Neuronal stem cell (in vitro differentiated cells): ENCODE data around the gene PPM1M. TPM values are rescaled to one million over a fixed set of nuclear protein-coding genes. Genes with fewer than 3 reads are reported as not detected.

Experiments used
- DNase-seq: peaks from one replicate; pipeline ENCODE4 v3.0.0-alpha.2; 2013; ENCODE audit warnings: low spot score
- H2AFZ ChIP-seq: one replicate; pipeline ENCODE4 v1.6.1; 2013; ENCODE audit warnings: mild to moderate bottlenecking, low read length, inconsistent platforms
- H2AK5ac ChIP-seq: 2 replicates; pipeline ENCODE4 v1.6.1; 2013; ENCODE audit warnings: low read depth, mild to moderate bottlenecking, inconsistent platforms, low read length, moderate library complexity, mixed read lengths
- H2BK120ac ChIP-seq: 2 replicates; pipeline ENCODE4 v1.6.1; 2013; ENCODE audit warnings: low read depth, mild to moderate bottlenecking, inconsistent platforms, low read length, moderate library complexity, mixed read lengths
- H2BK12ac ChIP-seq: one replicate; pipeline ENCODE4 v1.6.1; 2013; ENCODE audit warnings: low read length, inconsistent platforms
- H2BK15ac ChIP-seq: 2 replicates; pipeline ENCODE4 v1.6.1; 2013; ENCODE audit warnings: mild to moderate bottlenecking, low read length, inconsistent platforms, mixed read lengths
- H2BK5ac ChIP-seq: one replicate; pipeline ENCODE4 v1.6.1; 2013; ENCODE audit warnings: inconsistent platforms, mild to moderate bottlenecking, low read length, moderate library complexity
- H3K14ac ChIP-seq: one replicate; pipeline ENCODE4 v1.6.1; 2013; ENCODE audit warnings: low read length, inconsistent platforms
- H3K18ac ChIP-seq: 2 replicates; pipeline ENCODE4 v1.6.1; 2013; ENCODE audit warnings: low read length, inconsistent platforms
- H3K23ac ChIP-seq: 2 replicates; pipeline ENCODE4 v1.6.1; 2013; ENCODE audit warnings: low read depth, mild to moderate bottlenecking, mixed read lengths, low read length, inconsistent platforms; ENCODE audit not compliant: poor library complexity
- H3K27ac ChIP-seq: replicated peaks from 3 replicates; pipeline ENCODE4 v1.5.1; 2013; ENCODE audit warnings: low read length, inconsistent platforms
- H3K27me3 ChIP-seq, 3 experiments: 2 replicates each; pipeline ENCODE4 v1.6.1; 2013; ENCODE audit warnings: low read length in 3 of 3, mild to moderate bottlenecking in 2 of 3, inconsistent platforms in 1 of 3, low read depth in 1 of 3, mixed read lengths in 1 of 3, moderate library complexity in 1 of 3; ENCODE audit not compliant: control insufficient read depth in 3 of 3, insufficient read depth in 3 of 3
- H3K36me3 ChIP-seq, 2 donors: replicated peaks in 1 of 2; 2 replicates each; pipeline ENCODE4 v1.6.1; 2013; ENCODE audit warnings: low read length in 2 of 2; ENCODE audit not compliant: control insufficient read depth in 2 of 2, insufficient read depth in 2 of 2
- H3K4ac ChIP-seq: 2 replicates; pipeline ENCODE4 v1.6.1; 2013; ENCODE audit warnings: inconsistent platforms, mild to moderate bottlenecking, low read length, moderate library complexity
- H3K4me1 ChIP-seq, 2 donors: 1 replicate in 1 of 2; 2 replicates in 1 of 2; pipeline ENCODE4 v1.6.1; 2013; ENCODE audit warnings: low read length in 2 of 2, low read depth in 1 of 2; ENCODE audit not compliant: control insufficient read depth in 2 of 2, insufficient read depth in 1 of 2
- H3K4me2 ChIP-seq: one replicate; pipeline ENCODE4 v1.6.1; 2013; ENCODE audit warnings: mild to moderate bottlenecking, low read length, inconsistent platforms; ENCODE audit not compliant: insufficient read depth, poor library complexity, severe bottlenecking
- H3K4me3 ChIP-seq, 2 donors: 2 replicates each; pipeline ENCODE4 v1.5.1; 2013; ENCODE audit warnings: low read length in 2 of 2, mild to moderate bottlenecking in 2 of 2, inconsistent platforms in 1 of 2, moderate library complexity in 1 of 2
- H3K79me1 ChIP-seq: one replicate; pipeline ENCODE4 v1.6.1; 2013; ENCODE audit warnings: low read depth, mild to moderate bottlenecking, inconsistent platforms, low read length, moderate library complexity
- H3K9ac ChIP-seq: one replicate; pipeline ENCODE4 v1.6.1; 2013; ENCODE audit warnings: mild to moderate bottlenecking, low read depth, low read length, inconsistent platforms; ENCODE audit not compliant: poor library complexity
- H3K9me3 ChIP-seq, 2 donors: replicated peaks in 1 of 2; 2 replicates each; pipeline versions ENCODE3 to v1.6.1; 2013; ENCODE audit warnings: low read length in 2 of 2, mild to moderate bottlenecking in 2 of 2, inconsistent platforms in 1 of 2, low read depth in 1 of 2, mixed read lengths in 1 of 2, moderate library complexity in 1 of 2; ENCODE audit not compliant: control insufficient read depth in 2 of 2, insufficient read depth in 1 of 2
- H4K8ac ChIP-seq: one replicate; pipeline ENCODE4 v1.6.1; 2013; ENCODE audit warnings: low read depth, mild to moderate bottlenecking, inconsistent platforms, low read length, moderate library complexity
- H4K91ac ChIP-seq: one replicate; pipeline ENCODE4 v1.6.1; 2013; ENCODE audit warnings: low read length, low read depth, mild to moderate bottlenecking, inconsistent platforms; ENCODE audit not compliant: poor library complexity
- whole genome bisulfite sequencing, 2 donors: extraction: QIAGEN DNeasy Blood & Tissue Kit; methylation state at CpG; one replicate each; pipeline ENCODE4 v1.1.7; 2013; ENCODE audit warnings: missing lambda C conversion rate in 2 of 2, mixed read lengths in 1 of 2; ENCODE audit not compliant: insufficient read length in 2 of 2, insufficient replicate concordance in 1 of 2; ENCODE audit errors: extremely low coverage in 2 of 2; 5-methylcytosine and 5-hydroxymethylcytosine counted together
- polyA plus RNA-seq, 2 experiments: library from polyadenylated mRNA; stranded (reverse); fragments of 200-250 nt; gene quantifications; one replicate each; pipeline ENCODE4 v1.2.3, GENCODE V29; 2013

The PPM1M gene
- polyA plus RNA-seq (2013, experiment 1 of 2) = 3.5 TPM
- 3.7 TPM for polyA plus RNA-seq (2013, experiment 2 of 2)

GRCh38 chr3:52245322-52246263, at the start of gene PPM1M:
Gene PPM1M (plus strand): TSS chr3:52245759. CDS start chr3:52245825, 66 bp downstream.
- peaks cover 4 to 7% of the 10 kb centered on the region in 2 donors for H3K9me3 ChIP-seq
- peak within 1 kb of the TSS; percentile 63 for H2BK15ac ChIP-seq

GRCh38 chr3:52195823-52196331, 49.7 kb upstream of the PPM1M start:
- no CpG with 5 or more reads among the region's 10 CpGs for WGBS, 2 donors
- no peak overlapping the region for H3K14ac ChIP-seq
- peaks cover 8% of the 10 kb centered on the region for H3K79me1 ChIP-seq
- no peak overlapping the region for H3K27ac ChIP-seq
- no peak overlapping the region for H2BK15ac ChIP-seq
- peaks cover 5 to 20% of the 10 kb centered on the region in 2 donors for H3K36me3 ChIP-seq
- no peaks in the 10 kb centered on the region for H3K27me3 ChIP-seq
- H3K4me3 ChIP-seq = no peak overlapping the region
- peak overlapping the region; percentile 40 for H2AK5ac ChIP-seq
- H3K4me2 ChIP-seq = no peak overlapping the region
- H3K23ac ChIP-seq = no peak overlapping the region
- DNase-seq = no peak
- no peak overlapping the region for H3K4ac ChIP-seq
- H3K9me3 ChIP-seq = no peaks in the 10 kb centered on the region
- peaks cover 11 to 16% of the 10 kb centered on the region in 2 donors for H3K4me1 ChIP-seq
- H2BK5ac ChIP-seq = no peak overlapping the region
- no peak overlapping the region for H3K9ac ChIP-seq
- H2BK12ac ChIP-seq = no peak overlapping the region
- no peak overlapping the region for H4K91ac ChIP-seq
- no peak overlapping the region for H2AFZ ChIP-seq
- H4K8ac ChIP-seq = no peak overlapping the region
- no peak overlapping the region for H2BK120ac ChIP-seq
- H3K18ac ChIP-seq = no peak overlapping the region

More at GRCh38 chr3:52245322-52246263, at the start of gene PPM1M:
- H3K9ac ChIP-seq = peak within 1 kb of the TSS; percentile 79
- peak within 1 kb of the TSS; percentile 53 for H3K4ac ChIP-seq
- no peak within 1 kb of the TSS for H4K91ac ChIP-seq
- WGBS, 2 donors = no CpG with 5 or more reads among the region's 98 CpGs
- H2AFZ ChIP-seq = peak within 1 kb of the TSS; percentile 21
- H3K36me3 ChIP-seq = peaks cover 4 to 19% of the 10 kb centered on the region in 2 donors
- peak within 1 kb of the TSS; percentile 86 for H3K18ac ChIP-seq
- H2AK5ac ChIP-seq = no peak within 1 kb of the TSS
- H3K4me1 ChIP-seq = peaks cover 0 to 5% of the 10 kb centered on the region in 2 donors
- H2BK5ac ChIP-seq = peak within 1 kb of the TSS; percentile 10
- H3K27ac ChIP-seq = no peak within 1 kb of the TSS
- peaks cover 0 to 26% (median 0%) of the 10 kb centered on the region in 3 experiments for H3K27me3 ChIP-seq
- no peak within 1 kb of the TSS for H4K8ac ChIP-seq
- peak within 1 kb of the TSS; percentile 58 for H3K14ac ChIP-seq
- peak; percentile 45 for DNase-seq
- peak within 1 kb of the TSS; percentile 82 for H3K4me2 ChIP-seq
- H2BK120ac ChIP-seq = no peak within 1 kb of the TSS
- peak within 1 kb of the TSS; percentile 66 for H2BK12ac ChIP-seq
- H3K4me3 ChIP-seq = peak within 1 kb of the TSS in 1 of 2 donors; percentile 78
- H3K23ac ChIP-seq = peak within 1 kb of the TSS; percentile 86
- H3K79me1 ChIP-seq = no peaks in the 10 kb centered on the region

GRCh38 chr3:52196977-52197376, 48.6 kb upstream of the PPM1M start:
- H3K9ac ChIP-seq = no peak overlapping the region
- no peak overlapping the region for H3K4me2 ChIP-seq
- no peak overlapping the region for H2BK5ac ChIP-seq
- H2BK12ac ChIP-seq = peak overlapping the region; percentile 14
- H3K9me3 ChIP-seq = no peaks in the 10 kb centered on the region
- H4K8ac ChIP-seq = no peak overlapping the region
- H2AK5ac ChIP-seq = peak overlapping the region; percentile 1
- WGBS, 2 donors = no CpG with 5 or more reads among the region's 3 CpGs
- H2BK120ac ChIP-seq = no peak overlapping the region
- no peak overlapping the region for H3K27ac ChIP-seq
- H3K79me1 ChIP-seq = peaks cover 8% of the 10 kb centered on the region
- no peak overlapping the region for H3K14ac ChIP-seq
- H2AFZ ChIP-seq = no peak overlapping the region
- H3K23ac ChIP-seq = no peak overlapping the region
- no peak overlapping the region for H4K91ac ChIP-seq
- H2BK15ac ChIP-seq = peak overlapping the region; percentile 96
- no peak overlapping the region for H3K18ac ChIP-seq
- no peak overlapping the region for H3K4ac ChIP-seq
- no peak for DNase-seq
- H3K4me3 ChIP-seq = no peak overlapping the region
- peaks cover 10 to 31% of the 10 kb centered on the region in 2 donors for H3K36me3 ChIP-seq
- H3K4me1 ChIP-seq = peaks cover 7 to 9% of the 10 kb centered on the region in 2 donors
- H3K27me3 ChIP-seq = no peaks in the 10 kb centered on the region

- H3K27ac ChIP-seq = peak overlapping the region; percentile 68
- H3K9ac ChIP-seq = peak overlapping the region; percentile 88
- H3K27me3 ChIP-seq = no peaks in the 10 kb centered on the region
- H3K4me3 ChIP-seq = peak overlapping the region; percentile 72
- no peak overlapping the region for H2BK120ac ChIP-seq
- DNase-seq = no peak
- peak overlapping the region; percentile 58 for H3K14ac ChIP-seq
- H3K4me2 ChIP-seq = peak overlapping the region; percentile 51
- H3K18ac ChIP-seq = peak overlapping the region; percentile 96
- H4K8ac ChIP-seq = peak overlapping the region; percentile 43
- peak overlapping the region; percentile 96 for H2BK15ac ChIP-seq
- WGBS, 2 donors = no CpG with 5 or more reads among the region's 10 CpGs
- peaks cover 12 to 36% of the 10 kb centered on the region in 2 donors for H3K36me3 ChIP-seq
- no peak overlapping the region for H3K4ac ChIP-seq
- H3K79me1 ChIP-seq = peaks cover 8% of the 10 kb centered on the region
- H2BK12ac ChIP-seq = peak overlapping the region; percentile 14
- no peaks in the 10 kb centered on the region for H3K9me3 ChIP-seq
- peak overlapping the region; percentile 91 for H2BK5ac ChIP-seq
- peak overlapping the region; percentile 56 for H4K91ac ChIP-seq
- H3K4me1 ChIP-seq = peaks cover 7 to 9% of the 10 kb centered on the region in 2 donors
- peak overlapping the region; percentile 1 for H2AK5ac ChIP-seq
- peak overlapping the region; percentile 96 for H2AFZ ChIP-seq
- H3K23ac ChIP-seq = peak overlapping the region; percentile 98
Observed at GRCh38 chr3:52197499-52197841, 48.1 kb upstream of the PPM1M start.
